ENCODE results near the gene NVL. TPM values are rescaled to one million over a fixed set of nuclear protein-coding genes. Genes with fewer than 3 reads are reported as not detected.

NVL gene
- total RNA-seq, 1 donor from 2014 or later = 36.9 TPM

GRCh38 chr1:224223819-224224714, 105.9 kb downstream of the NVL start:
- H3K27ac Mint-ChIP-seq (ENCODE audit: unreplicated experiment) = no peak overlapping the region
- H3K4me3 Mint-ChIP-seq (ENCODE audit: unreplicated experiment) = no peak overlapping the region
- H3K9me3 Mint-ChIP-seq (ENCODE audit: unreplicated experiment) = no peaks in the 10 kb centered on the region
- H3K27me3 Mint-ChIP-seq (ENCODE audit: unreplicated experiment) = peaks cover 4% of the 10 kb centered on the region
- peaks cover 3% of the 10 kb centered on the region for H3K4me1 Mint-ChIP-seq (ENCODE audit: low read depth, unreplicated experiment)
- TF ChIP-seq, protein P1, sequence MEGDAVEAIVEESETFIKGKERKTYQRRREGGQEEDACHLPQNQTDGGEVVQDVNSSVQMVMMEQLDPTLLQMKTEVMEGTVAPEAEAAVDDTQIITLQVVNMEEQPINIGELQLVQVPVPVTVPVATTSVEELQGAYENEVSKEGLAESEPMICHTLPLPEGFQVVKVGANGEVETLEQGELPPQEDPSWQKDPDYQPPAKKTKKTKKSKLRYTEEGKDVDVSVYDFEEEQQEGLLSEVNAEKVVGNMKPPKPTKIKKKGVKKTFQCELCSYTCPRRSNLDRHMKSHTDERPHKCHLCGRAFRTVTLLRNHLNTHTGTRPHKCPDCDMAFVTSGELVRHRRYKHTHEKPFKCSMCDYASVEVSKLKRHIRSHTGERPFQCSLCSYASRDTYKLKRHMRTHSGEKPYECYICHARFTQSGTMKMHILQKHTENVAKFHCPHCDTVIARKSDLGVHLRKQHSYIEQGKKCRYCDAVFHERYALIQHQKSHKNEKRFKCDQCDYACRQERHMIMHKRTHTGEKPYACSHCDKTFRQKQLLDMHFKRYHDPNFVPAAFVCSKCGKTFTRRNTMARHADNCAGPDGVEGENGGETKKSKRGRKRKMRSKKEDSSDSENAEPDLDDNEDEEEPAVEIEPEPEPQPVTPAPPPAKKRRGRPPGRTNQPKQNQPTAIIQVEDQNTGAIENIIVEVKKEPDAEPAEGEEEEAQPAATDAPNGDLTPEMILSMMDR (IDR thresholded peaks at IDR 0.05; ENCODE audit: partially characterized antibody, unreplicated experiment) = no peak
- no peak for DNase-seq
- H3K36me3 Mint-ChIP-seq (ENCODE audit: unreplicated experiment) = no peaks in the 10 kb centered on the region

- TF ChIP-seq, protein P1 (IDR thresholded peaks at IDR 0.05; ENCODE audit: partially characterized antibody, unreplicated experiment) = no peak
- H3K27me3 Mint-ChIP-seq (ENCODE audit: unreplicated experiment) = peaks cover 2% of the 10 kb centered on the region
- no peaks in the 10 kb centered on the region for H3K9me3 Mint-ChIP-seq (ENCODE audit: unreplicated experiment)
- no peak overlapping the region for H3K4me3 Mint-ChIP-seq (ENCODE audit: unreplicated experiment)
- peaks cover 3% of the 10 kb centered on the region for H3K4me1 Mint-ChIP-seq (ENCODE audit: low read depth, unreplicated experiment)
- no peaks in the 10 kb centered on the region for H3K36me3 Mint-ChIP-seq (ENCODE audit: unreplicated experiment)
- DNase-seq = no peak
- H3K27ac Mint-ChIP-seq (ENCODE audit: unreplicated experiment) = no peak overlapping the region
Observed at GRCh38 chr1:224219612-224220059, 110.3 kb downstream of the NVL start.

- no peaks in the 10 kb centered on the region for H3K36me3 Mint-ChIP-seq (ENCODE audit: unreplicated experiment)
- H3K27ac Mint-ChIP-seq (ENCODE audit: unreplicated experiment) = no peak overlapping the region
- TF ChIP-seq, protein P1 (IDR thresholded peaks at IDR 0.05; ENCODE audit: partially characterized antibody, unreplicated experiment) = no peak
- H3K4me3 Mint-ChIP-seq (ENCODE audit: unreplicated experiment) = no peak overlapping the region
- H3K27me3 Mint-ChIP-seq (ENCODE audit: unreplicated experiment) = peaks cover 2% of the 10 kb centered on the region
- no peaks in the 10 kb centered on the region for H3K9me3 Mint-ChIP-seq (ENCODE audit: unreplicated experiment)
- DNase-seq = no peak
- peaks cover 3% of the 10 kb centered on the region for H3K4me1 Mint-ChIP-seq (ENCODE audit: low read depth, unreplicated experiment)
Observed at GRCh38 chr1:224219011-224219611, 110.9 kb downstream of the NVL start.

DNA sequence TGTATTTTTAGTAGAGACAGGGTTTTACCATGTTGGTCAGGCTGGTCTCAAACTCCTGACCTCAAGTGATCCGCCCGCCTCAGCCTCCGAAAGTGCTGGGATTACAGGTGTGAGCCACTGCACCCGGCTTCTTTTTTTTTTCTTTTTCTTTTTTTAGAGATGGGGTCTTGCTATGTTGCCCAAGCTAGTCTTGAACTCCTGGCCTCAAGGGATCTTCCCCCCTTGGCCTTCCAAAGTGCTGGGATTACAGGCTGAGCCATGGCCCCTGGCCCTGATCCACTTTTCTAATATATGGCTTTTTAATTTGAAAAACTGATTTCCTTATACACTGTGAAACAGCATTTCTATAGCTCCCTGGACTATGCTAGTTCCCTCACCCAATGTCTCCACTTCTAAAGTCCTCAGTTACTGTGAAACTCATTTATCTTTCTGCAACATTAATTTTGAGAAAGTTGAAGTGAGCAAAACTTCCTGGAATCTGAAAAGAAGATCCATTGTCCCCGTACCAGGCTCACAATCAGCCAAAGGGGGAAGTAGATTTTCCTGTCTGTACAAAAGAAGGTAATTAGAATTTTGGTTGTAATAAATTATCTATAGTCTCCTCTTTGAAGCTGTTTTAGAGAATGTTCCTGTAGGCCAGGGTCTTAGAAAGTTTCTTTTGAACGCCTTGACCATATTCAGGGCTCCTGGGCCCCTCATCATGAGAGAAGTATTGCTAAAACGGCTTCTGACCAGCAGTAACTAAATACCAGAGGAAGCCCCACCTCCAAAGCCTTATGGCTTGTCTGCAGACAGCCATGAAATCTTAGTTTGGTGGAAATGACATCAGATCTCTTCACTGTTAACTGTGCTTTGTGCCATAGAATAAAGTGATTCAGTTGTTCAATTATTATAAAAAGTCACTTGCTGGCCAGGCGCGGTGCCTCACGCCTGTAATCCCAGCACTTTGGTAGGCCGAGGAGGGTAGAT, 112.0 kb downstream of the NVL start:
- peaks cover 2% of the 10 kb centered on the region for H3K27me3 Mint-ChIP-seq (ENCODE audit: unreplicated experiment)
- TF ChIP-seq, protein P1 (IDR thresholded peaks at IDR 0.05; ENCODE audit: partially characterized antibody, unreplicated experiment) = no peak
- H3K36me3 Mint-ChIP-seq (ENCODE audit: unreplicated experiment) = no peaks in the 10 kb centered on the region
- peaks cover 3% of the 10 kb centered on the region for H3K9me3 Mint-ChIP-seq (ENCODE audit: unreplicated experiment)
- peaks cover 6% of the 10 kb centered on the region for H3K4me1 Mint-ChIP-seq (ENCODE audit: low read depth, unreplicated experiment)
- H3K27ac Mint-ChIP-seq (ENCODE audit: unreplicated experiment) = no peak overlapping the region
- H3K4me3 Mint-ChIP-seq (ENCODE audit: unreplicated experiment) = no peak overlapping the region
- DNase-seq = no peak
